CD14-positive monocyte (primary cell): ENCODE measurements around the gene BMP7. TPM values are rescaled to one million over a fixed set of nuclear protein-coding genes. Genes with fewer than 3 reads are reported as not detected.

Experiments used
- DNase-seq, 3 donors: peaks; one replicate each; pipeline ENCODE4 v3.0.0-alpha.2; 2011 to 2022
- H2AFZ ChIP-seq: 2 replicates; pipeline ENCODE4 v1.6.0; 2012; ENCODE audit warnings: mild to moderate bottlenecking, low read depth, low read length, inconsistent platforms; ENCODE audit not compliant: insufficient read depth, poor library complexity, severe bottlenecking
- H3K27ac ChIP-seq, 2 donors: 1 replicate in 1 of 2; 2 replicates in 1 of 2; pipeline ENCODE4 v1.5.1; 2012 to 2013; ENCODE audit warnings: low read length in 2 of 2, control low read depth in 1 of 2, inconsistent platforms in 1 of 2, low read depth in 1 of 2, mild to moderate bottlenecking in 1 of 2
- H3K27me3 ChIP-seq, 2 donors: one replicate each; pipeline versions ENCODE4 v1.6.0 to v1.6.1; 2011 to 2013; ENCODE audit warnings: low read length in 2 of 2; ENCODE audit not compliant: control insufficient read depth in 2 of 2, insufficient read depth in 2 of 2
- H3K36me3 ChIP-seq, 2 donors: replicated peaks in 1 of 2; 1 replicate in 1 of 2; 2 replicates in 1 of 2; pipeline versions ENCODE4 v1.5.1 to v1.6.1; 2012 to 2013; ENCODE audit warnings: low read length in 2 of 2, control low read depth in 1 of 2, inconsistent platforms in 1 of 2, mild to moderate bottlenecking in 1 of 2; ENCODE audit not compliant: insufficient read depth in 2 of 2, control insufficient read depth in 1 of 2
- H3K4me1 ChIP-seq, 2 donors: 1 replicate in 1 of 2; 2 replicates in 1 of 2; pipeline versions ENCODE4 v1.5.1 to v1.6.1; 2012 to 2013; ENCODE audit warnings: low read length in 2 of 2, control low read depth in 1 of 2, inconsistent platforms in 1 of 2, mild to moderate bottlenecking in 1 of 2, moderate library complexity in 1 of 2; ENCODE audit not compliant: insufficient read depth in 2 of 2, control insufficient read depth in 1 of 2
- H3K4me2 ChIP-seq: replicated peaks from 2 replicates; pipeline ENCODE3; 2012; ENCODE audit warnings: low read length, moderate library complexity, mild to moderate bottlenecking; ENCODE audit not compliant: poor library complexity, severe bottlenecking; ENCODE audit errors: extremely low read depth
- H3K4me3 ChIP-seq, 3 experiments: fragments of 200-600 bp in 1 of 3; sonication (generic) in 1 of 3; replicated peaks in 1 of 3; 1 replicate in 2 of 3; 2 replicates in 1 of 3; pipeline ENCODE4 v1.5.1; 2011 to 2013; ENCODE audit warnings: low read length in 3 of 3, mild to moderate bottlenecking in 3 of 3, control low read depth in 2 of 3, low read depth in 2 of 3, inconsistent platforms in 1 of 3, moderate library complexity in 1 of 3
- H3K79me2 ChIP-seq: 2 replicates; pipeline ENCODE4 v1.6.0; 2012; ENCODE audit warnings: mild to moderate bottlenecking, control low read depth, inconsistent platforms, low read length, moderate library complexity; ENCODE audit not compliant: insufficient read depth
- H3K9ac ChIP-seq: 2 replicates; pipeline ENCODE4 v1.6.0; 2017; ENCODE audit warnings: low read length, mild to moderate bottlenecking; ENCODE audit not compliant: insufficient read depth, poor library complexity, severe bottlenecking
- H3K9me3 ChIP-seq, 2 donors: replicated peaks in 1 of 2; 1 replicate in 1 of 2; 2 replicates in 1 of 2; pipeline versions ENCODE4 v1.5.1 to v1.6.1; 2012 to 2013; ENCODE audit warnings: low read length in 2 of 2, control low read depth in 1 of 2; ENCODE audit not compliant: control insufficient read depth in 1 of 2, insufficient read depth in 1 of 2
- H4K20me1 ChIP-seq: 2 replicates; pipeline ENCODE4 v1.6.0; 2012; ENCODE audit warnings: mild to moderate bottlenecking, low read length, control low read depth, moderate library complexity; ENCODE audit not compliant: insufficient read depth
- H3K27ac Mint-ChIP-seq, 7 donors: one replicate each; pipeline ENCODE4 v1.8.0; 2020; ENCODE audit warnings: mild to moderate bottlenecking in 7 of 7, mixed read lengths in 7 of 7, moderate library complexity in 6 of 7, inconsistent platforms in 2 of 7
- H3K27me3 Mint-ChIP-seq, 3 donors: one replicate each; pipeline ENCODE4 v1.8.0; 2021 to 2022; ENCODE audit warnings: low read depth in 3 of 3, mild to moderate bottlenecking in 3 of 3, mixed read lengths in 3 of 3, moderate library complexity in 3 of 3, inconsistent platforms in 1 of 3
- H3K36me3 Mint-ChIP-seq, 2 donors: one replicate each; pipeline ENCODE4 v1.8.0; 2020; ENCODE audit warnings: mixed read lengths in 2 of 2, inconsistent platforms in 1 of 2, mild to moderate bottlenecking in 1 of 2
- H3K4me1 Mint-ChIP-seq: one replicate; pipeline ENCODE4 v1.8.0; 2020; ENCODE audit warnings: mild to moderate bottlenecking, mixed read lengths
- H3K4me3 Mint-ChIP-seq, 2 donors: one replicate each; pipeline ENCODE4 v1.8.0; 2020; ENCODE audit warnings: mild to moderate bottlenecking in 2 of 2, mixed read lengths in 2 of 2, moderate library complexity in 1 of 2
- H3K9me3 Mint-ChIP-seq, 7 donors: one replicate each; pipeline ENCODE4 v1.8.0; 2020 to 2022; ENCODE audit warnings: mixed read lengths in 7 of 7, mild to moderate bottlenecking in 6 of 7, moderate library complexity in 6 of 7, inconsistent platforms in 2 of 7
- WGBS: methylation state at CpG from one replicate; pipeline ENCODE4 v1.1.5; 2013; ENCODE audit warnings: missing lambda C conversion rate; ENCODE audit not compliant: insufficient coverage; 5-methylcytosine and 5-hydroxymethylcytosine counted together
- intact Hi-C, 2 donors: fragments of 100-400 bp; cut with micrococcal nuclease; formaldehyde crosslinking; loops; one replicate each; pipeline versions ENCODE4 v1.15.0 to v1.15.1; 2023
- polyA plus RNA-seq, 3 donors: library from polyadenylated mRNA; depleted of rRNA in 1 of 3; unstranded in 2 of 3; stranded (reverse) in 1 of 3; fragments of 300-500 nt in 2 of 3; fragments of >200 nt in 1 of 3; fragmentation: Illumina TruSeq in 2 of 3; gene quantifications; 1 replicate in 2 of 3; 2 replicates in 1 of 3; pipeline ENCODE4 v1.2.3, GENCODE V29; 2012 to 2021
- TF ChIP-seq, protein P1 (sequence below): fragments of 200-600 bp; IDR thresholded peaks from one replicate; pipeline ENCODE4 v1.8.0; 2022; ENCODE audit warnings: antibody characterized with exemption, mild to moderate bottlenecking

The BMP7 gene
- polyA plus RNA-seq, 3 donors, result not detected

DNA sequence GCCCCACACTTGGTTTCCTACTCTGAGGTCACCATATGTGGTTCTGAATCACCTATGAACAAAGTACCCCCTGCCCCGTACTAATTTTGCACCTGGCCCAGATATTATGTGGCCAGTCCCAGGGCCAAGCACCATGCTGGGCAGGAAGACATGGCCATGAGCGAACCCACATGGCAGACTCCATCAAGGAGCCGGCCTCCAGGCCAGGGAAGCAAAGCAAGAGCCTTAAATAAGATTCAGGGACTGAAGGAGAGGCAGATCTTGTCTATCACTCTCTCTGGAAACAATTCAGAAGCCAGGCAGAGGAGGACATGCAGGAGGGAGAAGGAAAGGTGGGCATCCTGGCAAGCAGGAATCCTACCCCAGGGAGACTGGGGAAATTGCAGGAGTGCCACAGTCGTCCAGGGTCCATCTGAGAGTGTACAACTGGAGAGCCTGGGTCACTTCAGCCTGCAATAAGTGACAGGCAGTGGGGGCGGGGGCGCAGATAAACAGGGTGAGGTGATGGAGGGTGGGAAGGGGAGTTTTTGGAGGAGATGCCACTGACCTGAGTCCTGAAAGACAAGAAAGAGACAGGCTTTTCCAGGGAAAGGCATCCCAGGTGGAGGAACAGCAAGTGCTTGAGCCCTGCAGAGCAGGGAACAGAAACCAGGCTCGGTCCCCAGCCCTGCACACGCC is 2.1 kb upstream of the BMP7 start:
- Histone ChIP-seq H3K27me3 (peaks cover 20 to 54% of the 10 kb centered on the region in 2 donors), H3K4me2 (no peak overlapping the region), H3K4me1 (no peaks in the 10 kb centered on the region), H3K27ac (no peak overlapping the region), H3K4me3 (no peak overlapping the region), H3K9me3 (peaks cover 0 to 7% of the 10 kb centered on the region in 2 donors), H3K9ac (no peak overlapping the region), H2AFZ (no peak overlapping the region), H3K79me2 (no peaks in the 10 kb centered on the region), H4K20me1 (no peaks in the 10 kb centered on the region), H3K36me3 (no peaks in the 10 kb centered on the region)
- Mint-ChIP-seq H3K27me3 (peaks cover 55 to 77% (median 62%) of the 10 kb centered on the region in 3 donors), H3K4me1 (no peaks in the 10 kb centered on the region), H3K27ac (no peak overlapping the region), H3K9me3 (peaks cover 0 to 14% (median 1%) of the 10 kb centered on the region in 7 donors), H3K36me3 (no peaks in the 10 kb centered on the region), H3K4me3 (peak overlapping the region in 1 of 2 donors; percentile 9)
- no peak for DNase-seq
- intact Hi-C loops, result no loop called here
- TF ChIP-seq, protein P1, sequence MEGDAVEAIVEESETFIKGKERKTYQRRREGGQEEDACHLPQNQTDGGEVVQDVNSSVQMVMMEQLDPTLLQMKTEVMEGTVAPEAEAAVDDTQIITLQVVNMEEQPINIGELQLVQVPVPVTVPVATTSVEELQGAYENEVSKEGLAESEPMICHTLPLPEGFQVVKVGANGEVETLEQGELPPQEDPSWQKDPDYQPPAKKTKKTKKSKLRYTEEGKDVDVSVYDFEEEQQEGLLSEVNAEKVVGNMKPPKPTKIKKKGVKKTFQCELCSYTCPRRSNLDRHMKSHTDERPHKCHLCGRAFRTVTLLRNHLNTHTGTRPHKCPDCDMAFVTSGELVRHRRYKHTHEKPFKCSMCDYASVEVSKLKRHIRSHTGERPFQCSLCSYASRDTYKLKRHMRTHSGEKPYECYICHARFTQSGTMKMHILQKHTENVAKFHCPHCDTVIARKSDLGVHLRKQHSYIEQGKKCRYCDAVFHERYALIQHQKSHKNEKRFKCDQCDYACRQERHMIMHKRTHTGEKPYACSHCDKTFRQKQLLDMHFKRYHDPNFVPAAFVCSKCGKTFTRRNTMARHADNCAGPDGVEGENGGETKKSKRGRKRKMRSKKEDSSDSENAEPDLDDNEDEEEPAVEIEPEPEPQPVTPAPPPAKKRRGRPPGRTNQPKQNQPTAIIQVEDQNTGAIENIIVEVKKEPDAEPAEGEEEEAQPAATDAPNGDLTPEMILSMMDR, result no peak
- 56% methylated on average over 8 of the region's 8 CpGs for WGBS

DNA sequence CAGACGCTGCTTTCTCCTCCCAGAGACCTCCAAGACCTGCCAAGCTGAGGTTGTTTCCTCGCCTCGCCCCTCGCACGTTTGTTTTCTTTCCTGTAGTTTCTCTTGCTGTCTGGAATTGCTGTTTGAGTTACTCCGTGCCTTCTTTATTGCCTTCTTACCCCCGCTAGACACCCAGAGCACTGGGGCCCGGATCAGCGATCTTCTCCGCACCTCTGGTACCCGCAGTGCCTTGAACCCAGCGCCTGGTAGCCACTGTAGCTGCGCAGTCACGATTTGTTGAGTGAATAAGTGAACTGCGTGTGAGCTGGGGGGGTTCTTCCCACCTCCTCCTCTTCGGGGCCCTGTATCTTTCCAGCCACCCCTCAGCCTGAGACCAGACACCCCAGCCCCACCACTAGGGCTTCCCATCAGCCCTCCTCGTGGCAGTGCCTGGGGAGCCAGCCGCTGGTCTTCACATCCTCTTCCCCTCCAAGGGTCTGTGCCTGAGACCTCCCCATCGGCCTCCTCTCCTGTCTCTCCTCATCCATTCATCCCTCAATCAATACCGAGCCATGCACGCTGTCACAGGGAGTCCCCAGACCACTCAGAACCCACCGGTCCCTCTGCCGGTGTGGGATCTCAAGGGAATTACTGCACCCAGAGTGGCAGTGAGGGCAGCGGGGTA is 849 bp upstream of the BMP7 start:
- Mint-ChIP-seq H3K27ac (no peak overlapping the region), H3K36me3 (no peaks in the 10 kb centered on the region), H3K4me1 (no peaks in the 10 kb centered on the region), H3K9me3 (peaks cover 0 to 14% (median 1%) of the 10 kb centered on the region in 7 donors), H3K4me3 (peak overlapping the region in 1 of 2 donors; percentile 74), H3K27me3 (peaks cover 62 to 86% (median 75%) of the 10 kb centered on the region in 3 donors)
- Histone ChIP-seq H4K20me1 (no peaks in the 10 kb centered on the region), H3K4me2 (no peak overlapping the region), H3K9ac (no peak overlapping the region), H3K9me3 (peaks cover 0 to 12% of the 10 kb centered on the region in 2 donors), H3K27me3 (peaks cover 27 to 66% of the 10 kb centered on the region in 2 donors), H2AFZ (no peak overlapping the region), H3K79me2 (no peaks in the 10 kb centered on the region), H3K4me1 (no peaks in the 10 kb centered on the region), H3K27ac (no peak overlapping the region), H3K4me3 (no peak overlapping the region), H3K36me3 (no peaks in the 10 kb centered on the region)
- TF ChIP-seq, protein P1, result no peak
- intact Hi-C loops, result no loop called here
- 2% methylated on average over 13 of the region's 24 CpGs for WGBS
- DNase-seq, result no peak
